Mesenchymal stem cell (in vitro differentiated cells and primary cell): ENCODE results near the gene LCA5L.

ENCODE experiments used
- DNase-seq: peaks from one replicate; pipeline ENCODE4 v3.0.0-alpha.2; 2013
- H2AFZ ChIP-seq: one replicate; pipeline ENCODE4 v1.6.1; 2013; ENCODE audit warnings: low read depth, mild to moderate bottlenecking, control low read depth, inconsistent platforms, low read length, moderate library complexity
- H2AK5ac ChIP-seq: 2 replicates; pipeline ENCODE4 v1.6.1; 2013; ENCODE audit warnings: low read length, moderate library complexity, mild to moderate bottlenecking, inconsistent platforms; ENCODE audit not compliant: severe bottlenecking
- H2BK120ac ChIP-seq: one replicate; pipeline ENCODE4 v1.6.1; 2013; ENCODE audit warnings: low read depth, mild to moderate bottlenecking, inconsistent platforms, low read length, moderate library complexity
- H2BK12ac ChIP-seq, 2 experiments: one replicate each; pipeline ENCODE4 v1.6.1; 2013; ENCODE audit warnings: inconsistent platforms in 2 of 2, low read length in 2 of 2, mild to moderate bottlenecking in 2 of 2, moderate library complexity in 2 of 2, control low read depth in 1 of 2
- H2BK15ac ChIP-seq: one replicate; pipeline ENCODE4 v1.6.1; 2013; ENCODE audit warnings: mild to moderate bottlenecking, low read depth, inconsistent platforms; ENCODE audit not compliant: poor library complexity, severe bottlenecking
- H2BK5ac ChIP-seq: 2 replicates; pipeline ENCODE4 v1.6.1; 2013; ENCODE audit warnings: low read depth, mild to moderate bottlenecking, low read length, control low read depth, inconsistent platforms; ENCODE audit not compliant: poor library complexity, severe bottlenecking
- H3K14ac ChIP-seq, 2 experiments: one replicate each; pipeline ENCODE4 v1.6.1; 2013; ENCODE audit warnings: inconsistent platforms in 2 of 2, low read length in 2 of 2, control low read depth in 1 of 2, mild to moderate bottlenecking in 1 of 2, moderate library complexity in 1 of 2
- H3K18ac ChIP-seq, 2 experiments: one replicate each; pipeline ENCODE4 v1.6.1; 2013; ENCODE audit warnings: inconsistent platforms in 2 of 2, low read length in 2 of 2, control low read depth in 1 of 2, low read depth in 1 of 2, mild to moderate bottlenecking in 1 of 2
- H3K23ac ChIP-seq, 2 experiments: one replicate each; pipeline ENCODE4 v1.6.1; 2013; ENCODE audit warnings: inconsistent platforms in 2 of 2, low read length in 2 of 2, mild to moderate bottlenecking in 2 of 2, moderate library complexity in 2 of 2, control low read depth in 1 of 2
- H3K27ac ChIP-seq: 2 replicates; pipeline ENCODE4 v1.5.1; 2013; ENCODE audit warnings: mild to moderate bottlenecking, moderate library complexity, low read length, control low read depth, inconsistent platforms; ENCODE audit not compliant: poor library complexity, severe bottlenecking
- H3K27me3 ChIP-seq, 2 experiments: 2 replicates each; pipeline versions ENCODE4 v1.6.1 to v1.7.0; 2013; ENCODE audit warnings: low read length in 2 of 2, mild to moderate bottlenecking in 2 of 2, moderate library complexity in 2 of 2, control low read depth in 1 of 2, inconsistent platforms in 1 of 2; ENCODE audit not compliant: control insufficient read depth in 1 of 2, insufficient read depth in 1 of 2
- H3K36me3 ChIP-seq, 2 experiments: 2 replicates each; pipeline versions ENCODE4 v1.6.1 to v1.7.0; 2013; ENCODE audit warnings: low read length in 2 of 2, control low read depth in 1 of 2, inconsistent platforms in 1 of 2, low read depth in 1 of 2, mild to moderate bottlenecking in 1 of 2; ENCODE audit not compliant: insufficient read depth in 2 of 2, control insufficient read depth in 1 of 2
- H3K4ac ChIP-seq, 2 experiments: one replicate each; pipeline ENCODE4 v1.6.1; 2013; ENCODE audit warnings: inconsistent platforms in 2 of 2, low read length in 2 of 2, mild to moderate bottlenecking in 2 of 2, moderate library complexity in 2 of 2, control low read depth in 1 of 2, low read depth in 1 of 2
- H3K4me1 ChIP-seq: 2 replicates; pipeline ENCODE4 v1.6.1; 2013; ENCODE audit warnings: low read depth, low read length, control low read depth; ENCODE audit not compliant: control insufficient read depth, insufficient read depth
- H3K4me2 ChIP-seq: 2 replicates; pipeline ENCODE4 v1.6.1; 2013; ENCODE audit warnings: low read length, mild to moderate bottlenecking, inconsistent platforms; ENCODE audit not compliant: poor library complexity, severe bottlenecking
- H3K4me3 ChIP-seq, 2 experiments: 2 replicates each; pipeline versions ENCODE4 v1.5.1 to v1.7.0; 2013; ENCODE audit warnings: low read length in 2 of 2, mild to moderate bottlenecking in 2 of 2, control low read depth in 1 of 2, low read depth in 1 of 2; ENCODE audit not compliant: insufficient read depth in 1 of 2
- H3K79me1 ChIP-seq: replicated peaks from 2 replicates; pipeline ENCODE4 v1.6.1; 2013; ENCODE audit warnings: mild to moderate bottlenecking, control low read depth, low read length, inconsistent platforms; ENCODE audit not compliant: poor library complexity, severe bottlenecking
- H3K9ac ChIP-seq: 2 replicates; pipeline ENCODE4 v1.7.0; 2013; ENCODE audit warnings: mild to moderate bottlenecking, low read length, moderate library complexity
- H3K9me3 ChIP-seq: 2 replicates; pipeline ENCODE4 v1.7.0; 2013; ENCODE audit warnings: mild to moderate bottlenecking, low read length; ENCODE audit not compliant: control insufficient read depth
- H4K8ac ChIP-seq: one replicate; pipeline ENCODE4 v1.6.1; 2013; ENCODE audit warnings: inconsistent platforms, mild to moderate bottlenecking, low read length, moderate library complexity
- H4K91ac ChIP-seq: one replicate; pipeline ENCODE4 v1.6.1; 2013; ENCODE audit warnings: mild to moderate bottlenecking, low read length, inconsistent platforms
- WGBS: methylation state at CpG from one replicate; pipeline ENCODE4 v1.1.7; 2013; ENCODE audit warnings: mixed read lengths; 5-methylcytosine and 5-hydroxymethylcytosine counted together

Gene LCA5L

GRCh38 chr21:39467746-39468145 is 22.2 kb upstream of the LCA5L start:
- Histone ChIP-seq H3K9ac (no peak overlapping the region), H4K91ac (no peak overlapping the region), H3K4ac (no peak overlapping the region), H2AK5ac (no peak overlapping the region), H2AFZ (no peak overlapping the region), H2BK12ac (no peak overlapping the region), H3K4me2 (no peak overlapping the region), H3K9me3 (no peaks in the 10 kb centered on the region), H3K79me1 (no peaks in the 10 kb centered on the region), H3K18ac (no peak overlapping the region), H3K27ac (no peak overlapping the region), H4K8ac (no peak overlapping the region), H3K36me3 (no peaks in the 10 kb centered on the region), H3K4me3 (no peak overlapping the region), H2BK120ac (no peak overlapping the region), H2BK15ac (no peak overlapping the region), H3K14ac (no peak overlapping the region), H3K27me3 (no peaks in the 10 kb centered on the region), H3K4me1 (no peaks in the 10 kb centered on the region), H3K23ac (no peak overlapping the region), H2BK5ac (no peak overlapping the region)
- no peak for DNase-seq
- WGBS, result 94% methylated on average over 3 of the region's 3 CpGs

GRCh38 chr21:39466584-39466983 is 21.0 kb upstream of the LCA5L start:
- H3K14ac ChIP-seq, result no peak overlapping the region
- no peaks in the 10 kb centered on the region for H3K79me1 ChIP-seq
- no peak overlapping the region for H2BK120ac ChIP-seq
- no peak overlapping the region for H3K18ac ChIP-seq
- H3K23ac ChIP-seq, result no peak overlapping the region
- no peak overlapping the region for H3K4ac ChIP-seq
- no peak overlapping the region for H2BK12ac ChIP-seq
- no peak overlapping the region for H4K8ac ChIP-seq
- no peaks in the 10 kb centered on the region for H3K9me3 ChIP-seq
- no peak overlapping the region for H2BK5ac ChIP-seq
- no peak overlapping the region for H3K27ac ChIP-seq
- H3K9ac ChIP-seq, result no peak overlapping the region
- H3K36me3 ChIP-seq, result no peaks in the 10 kb centered on the region
- no peak overlapping the region for H2BK15ac ChIP-seq
- H3K4me1 ChIP-seq, result no peaks in the 10 kb centered on the region
- H2AFZ ChIP-seq, result no peak overlapping the region
- H2AK5ac ChIP-seq, result no peak overlapping the region
- no peak overlapping the region for H4K91ac ChIP-seq
- no peak overlapping the region for H3K4me2 ChIP-seq
- no peak overlapping the region for H3K4me3 ChIP-seq
- no peaks in the 10 kb centered on the region for H3K27me3 ChIP-seq
- no peak for DNase-seq

- no peak overlapping the region for H2BK120ac ChIP-seq
- H3K27ac ChIP-seq, result no peak overlapping the region
- no peak overlapping the region for H4K91ac ChIP-seq
- no peaks in the 10 kb centered on the region for H3K79me1 ChIP-seq
- 93% methylated on average over 3 of the region's 3 CpGs for WGBS
- no peak overlapping the region for H2AFZ ChIP-seq
- no peak overlapping the region for H3K4me2 ChIP-seq
- H3K36me3 ChIP-seq, result no peaks in the 10 kb centered on the region
- H2BK15ac ChIP-seq, result no peak overlapping the region
- no peaks in the 10 kb centered on the region for H3K9me3 ChIP-seq
- H3K18ac ChIP-seq, result no peak overlapping the region
- no peak overlapping the region for H4K8ac ChIP-seq
- H3K23ac ChIP-seq, result no peak overlapping the region
- H3K27me3 ChIP-seq, result no peaks in the 10 kb centered on the region
- H2AK5ac ChIP-seq, result no peak overlapping the region
- DNase-seq, result no peak
- no peak overlapping the region for H3K14ac ChIP-seq
- H3K4me3 ChIP-seq, result no peak overlapping the region
- H3K4ac ChIP-seq, result no peak overlapping the region
- no peak overlapping the region for H3K9ac ChIP-seq
- H2BK5ac ChIP-seq, result no peak overlapping the region
- H2BK12ac ChIP-seq, result no peak overlapping the region
- H3K4me1 ChIP-seq, result no peaks in the 10 kb centered on the region
These were observed 17.7 kb upstream of the LCA5L start for GRCh38 chr21:39463308-39463707.

GRCh38 chr21:39461419-39461818 is 15.8 kb upstream of the LCA5L start:
- Histone ChIP-seq H3K4ac (no peak overlapping the region), H3K9ac (no peak overlapping the region), H2BK5ac (no peak overlapping the region), H2BK12ac (no peak overlapping the region), H2AFZ (no peak overlapping the region), H3K18ac (no peak overlapping the region), H3K27me3 (no peaks in the 10 kb centered on the region), H2BK15ac (no peak overlapping the region), H3K4me2 (no peak overlapping the region), H3K23ac (no peak overlapping the region), H3K4me1 (no peaks in the 10 kb centered on the region), H2BK120ac (no peak overlapping the region), H4K8ac (no peak overlapping the region), H3K14ac (no peak overlapping the region), H3K27ac (no peak overlapping the region), H3K9me3 (no peaks in the 10 kb centered on the region), H3K4me3 (no peak overlapping the region), H3K36me3 (no peaks in the 10 kb centered on the region), H2AK5ac (no peak overlapping the region), H3K79me1 (no peaks in the 10 kb centered on the region), H4K91ac (no peak overlapping the region)
- DNase-seq, result no peak
- 87% methylated on average over 3 of the region's 3 CpGs for WGBS
